Stimulated activated CD8-positive, alpha-beta memory T cell treated with anti-CD3 and anti-CD28 coated beads, Interleukin-4, amount 100 ng/mL, for 24 hours (primary cell): Measurements from ENCODE around the gene KIZ.

Source experiments
- DNase-seq: peaks from one replicate; pipeline ENCODE4 v3.0.0-alpha.2; 2020; ENCODE audit warnings: low read depth

Gene KIZ

GRCh38 chr20:21105429-21106170 lies 20.3 kb upstream of the KIZ start:
- DNase-seq, result no peak

GRCh38 chr20:21106171-21107017 lies 19.5 kb upstream of the KIZ start, which contains the start of gene LINC00237:
Gene LINC00237 (minus strand): TSS chr20:21106358.
- no peak for DNase-seq

- no peak for DNase-seq
Measured at GRCh38 chr20:21109144-21109543, 16.7 kb upstream of the KIZ start.

GRCh38 chr20:21110811-21111210 lies 15.1 kb upstream of the KIZ start:
- no peak for DNase-seq

- no peak for DNase-seq
Measured at GRCh38 chr20:21111416-21111815, 14.5 kb upstream of the KIZ start.

- DNase-seq, result no peak
Measured at GRCh38 chr20:21113697-21114096, 12.2 kb upstream of the KIZ start.

- no peak for DNase-seq
Measured at GRCh38 chr20:21114584-21114983, 11.3 kb upstream of the KIZ start.

- DNase-seq, result no peak
Measured at GRCh38 chr20:21117521-21117920, 8.4 kb upstream of the KIZ start.

- DNase-seq, result no peak
Measured at GRCh38 chr20:21118138-21118537, 7.7 kb upstream of the KIZ start.

GRCh38 chr20:21118782-21119181 lies 7.1 kb upstream of the KIZ start:
- no peak for DNase-seq

- no peak for DNase-seq
Measured at GRCh38 chr20:21124190-21124589, 1.7 kb upstream of the KIZ start.

- DNase-seq, result no peak
Measured at GRCh38 chr20:21125072-21125848, 622 bp upstream of the KIZ start.

GRCh38 chr20:21126581-21126870 lies 644 bp downstream of the KIZ start:
- DNase-seq, result no peak

GRCh38 chr20:21127201-21127981 lies 1.5 kb downstream of the KIZ start:
- DNase-seq, result no peak

- DNase-seq, result no peak
Measured at GRCh38 chr20:21129861-21130260, 4.0 kb downstream of the KIZ start.

- no peak for DNase-seq
Measured at GRCh38 chr20:21133404-21133803, 7.5 kb downstream of the KIZ start.

GRCh38 chr20:21133917-21134622 lies 8.2 kb downstream of the KIZ start:
- no peak for DNase-seq

GRCh38 chr20:21134883-21135493 lies 9.1 kb downstream of the KIZ start:
- no peak for DNase-seq

- no peak for DNase-seq
Measured at GRCh38 chr20:21136015-21136732, 10.3 kb downstream of the KIZ start.

- no peak for DNase-seq
Measured at GRCh38 chr20:21137078-21137477, 11.2 kb downstream of the KIZ start.
